KOPT-K1 (cell line): Measurements from ENCODE around the gene TPST1.
"Not testable (repeated sequence)": the region's sequence is repeated elsewhere in the genome, so short reads cannot be mapped to it uniquely, and the experiment has no call there.

ENCODE experiments used
- H3K27ac ChIP-seq: fragments of 200-600 bp; sonication (generic); 2 replicates; pipeline ENCODE4 v1.5.1; 2016; ENCODE audit warnings: antibody characterized with exemption, mild to moderate bottlenecking, low read depth, low read length; ENCODE audit not compliant: poor library complexity, severe bottlenecking
- H3K36me3 ChIP-seq: fragments of 200-600 bp; sonication (generic); 2 replicates; pipeline ENCODE4 v1.5.1; 2017; ENCODE audit warnings: antibody characterized with exemption, mild to moderate bottlenecking, low read length, moderate library complexity; ENCODE audit not compliant: insufficient read depth
- H3K9me3 ChIP-seq: fragments of 200-600 bp; sonication (generic); 2 replicates; pipeline ENCODE4 v1.5.1; 2017; ENCODE audit warnings: antibody characterized with exemption, low read length, mild to moderate bottlenecking; ENCODE audit not compliant: insufficient read depth, poor library complexity, severe bottlenecking

The TPST1 gene

DNA sequence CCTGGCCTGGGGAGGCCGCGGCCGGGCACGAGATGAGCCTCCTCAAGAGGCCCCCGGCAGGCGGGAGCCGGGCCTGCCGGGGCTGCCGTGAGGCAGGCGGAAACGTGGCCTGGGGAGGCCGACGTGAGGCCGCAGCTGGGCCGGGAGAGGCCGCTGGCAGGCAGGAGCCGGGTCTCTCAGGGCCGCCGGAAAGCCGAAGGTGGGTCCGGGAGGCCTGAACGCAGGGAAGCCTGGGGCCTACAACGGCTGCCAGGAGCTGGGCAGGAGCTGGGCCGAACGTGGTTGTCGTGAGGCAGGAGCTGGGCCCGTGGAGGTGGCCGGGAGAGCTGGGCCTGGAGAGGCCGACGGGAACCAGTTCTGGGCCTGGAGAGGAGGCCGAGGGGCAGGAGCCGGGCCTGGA is 171.9 kb downstream of the TPST1 start:
- Histone ChIP-seq H3K9me3 (no peaks in the 10 kb centered on the region), H3K27ac (no peak overlapping the region), H3K36me3 (no peaks in the 10 kb centered on the region)

GRCh38 chr7:66377714-66378113 is 172.6 kb downstream of the TPST1 start:
- no peaks in the 10 kb centered on the region for H3K36me3 ChIP-seq
- H3K27ac ChIP-seq: no peak overlapping the region
- H3K9me3 ChIP-seq: no peaks in the 10 kb centered on the region

GRCh38 chr7:66379542-66380160 is 174.5 kb downstream of the TPST1 start:
- no peak overlapping the region for H3K27ac ChIP-seq
- no peaks in the 10 kb centered on the region for H3K36me3 ChIP-seq
- no peaks in the 10 kb centered on the region for H3K9me3 ChIP-seq

DNA sequence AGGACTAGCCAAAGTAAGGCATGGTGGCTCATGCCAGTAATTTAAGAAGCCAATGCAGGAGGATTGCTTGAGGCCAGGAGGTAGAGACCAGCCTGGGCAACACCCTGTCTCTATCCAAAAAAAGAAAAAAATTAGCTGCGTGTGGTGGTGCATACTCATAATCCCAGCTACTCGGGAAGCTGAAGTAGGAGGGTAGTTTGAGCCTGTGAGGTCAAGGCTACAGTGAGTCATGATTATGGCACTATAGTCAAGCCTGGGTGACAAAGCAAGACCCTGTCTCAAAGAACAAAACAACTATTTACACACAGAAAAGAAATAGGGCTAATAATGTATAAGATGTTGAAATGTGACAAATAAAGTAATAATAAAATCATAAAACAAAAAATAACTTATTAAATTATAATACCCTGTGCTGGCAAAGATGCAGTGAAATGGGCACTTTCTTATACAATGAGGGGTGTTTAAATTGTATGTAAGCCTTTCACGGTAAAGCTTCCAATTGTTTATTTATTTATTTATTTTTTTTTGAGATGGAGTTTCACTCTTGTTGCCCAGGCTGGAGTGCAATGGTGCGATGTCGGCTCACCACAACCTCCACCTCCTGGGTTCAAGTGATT is 175.2 kb downstream of the TPST1 start:
- Histone ChIP-seq H3K36me3 (no peaks in the 10 kb centered on the region), H3K9me3 (no peaks in the 10 kb centered on the region), H3K27ac (no peak overlapping the region)

DNA sequence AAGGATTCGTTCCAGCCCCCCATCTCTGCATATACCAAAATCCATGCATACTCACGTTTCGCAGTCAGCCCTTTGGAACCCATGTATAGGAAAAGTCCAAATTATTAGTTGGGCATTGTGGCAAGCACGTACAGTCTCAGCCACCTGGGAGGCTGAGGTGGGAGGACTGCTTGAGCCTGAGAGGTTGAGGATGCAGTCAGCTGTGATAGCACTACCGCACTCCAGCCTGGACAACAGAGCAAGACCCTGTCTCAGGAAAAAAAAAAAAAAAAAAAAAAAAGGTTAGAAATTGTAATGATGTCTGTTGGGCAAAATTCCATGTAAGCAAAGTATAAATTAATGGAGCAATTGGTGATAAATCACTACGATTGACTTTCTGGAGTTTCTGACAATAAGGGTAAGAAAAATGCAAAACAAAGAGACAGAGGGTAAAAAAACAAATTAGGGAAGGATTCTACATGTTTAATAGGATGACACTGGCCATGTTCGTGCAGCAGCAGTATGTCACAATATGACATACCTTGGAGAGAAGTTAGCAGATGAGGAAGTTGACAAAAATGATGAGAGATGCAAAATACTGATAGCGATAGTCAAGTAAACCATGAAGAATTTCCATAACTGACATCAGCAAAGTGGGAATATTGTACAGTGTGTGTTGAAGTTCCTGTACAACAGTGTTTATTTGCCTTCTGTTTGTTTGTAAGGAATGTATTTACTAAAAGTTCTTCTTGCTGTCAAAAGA is 177.2 kb downstream of the TPST1 start:
- not testable (repeated sequence) for H3K36me3 ChIP-seq, H3K9me3 ChIP-seq, H3K27ac ChIP-seq

DNA sequence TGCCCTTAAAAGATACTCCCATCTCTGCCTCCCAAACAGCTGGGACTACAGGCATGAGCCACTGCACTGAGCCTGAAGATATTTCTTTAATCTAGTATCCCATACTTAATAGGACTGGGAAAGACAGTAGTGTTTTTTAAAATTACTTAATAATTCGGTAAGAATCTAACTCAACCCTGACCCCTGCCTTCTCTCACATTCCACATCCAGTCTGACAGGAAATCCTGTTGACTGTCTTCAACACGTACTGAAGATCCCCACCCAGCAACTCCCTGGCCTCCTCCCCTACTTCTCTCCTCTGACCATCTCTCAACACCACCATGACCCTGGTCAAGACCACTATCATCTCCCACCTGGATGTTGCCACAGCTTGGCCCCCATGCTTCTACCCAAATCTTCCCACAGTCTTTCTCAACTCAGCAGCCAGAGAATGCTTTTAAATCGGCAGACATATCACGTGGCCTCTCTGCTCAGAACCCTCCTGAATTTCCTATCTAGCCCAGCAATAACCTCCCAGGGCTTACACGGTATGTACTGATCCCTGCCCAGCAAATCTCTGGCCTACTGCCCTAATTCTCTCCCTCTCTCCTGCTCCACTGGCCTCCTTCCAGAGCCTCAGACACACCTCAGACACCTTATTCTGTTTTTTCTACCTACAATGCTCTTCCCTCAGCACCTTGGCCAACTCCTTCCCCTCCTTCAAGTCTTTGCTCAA is 180.2 kb downstream of the TPST1 start:
- H3K27ac ChIP-seq, H3K36me3 ChIP-seq, H3K9me3 ChIP-seq: not testable (repeated sequence)

GRCh38 chr7:66395128-66395571 is 190.0 kb downstream of the TPST1 start:
- H3K9me3 ChIP-seq, H3K36me3 ChIP-seq, H3K27ac ChIP-seq: not testable (repeated sequence)

DNA sequence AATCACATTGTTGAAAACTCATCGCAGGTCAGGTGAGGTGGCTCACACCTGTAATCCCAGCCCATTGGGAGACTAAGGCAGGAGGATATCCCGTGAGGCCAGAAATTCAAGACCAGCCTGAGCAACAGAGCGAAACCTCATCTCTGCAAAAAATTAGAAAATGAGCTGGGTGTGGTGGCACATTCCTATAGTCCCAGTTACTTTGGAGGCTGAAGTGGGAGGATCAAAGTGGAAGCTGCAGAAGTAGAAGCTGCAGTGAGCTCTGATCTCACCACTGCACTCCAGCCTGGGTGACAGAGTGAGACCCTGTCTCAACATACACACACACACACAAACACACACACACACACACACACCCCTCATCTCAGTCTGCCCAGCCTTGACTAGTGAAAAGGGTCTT is 190.9 kb downstream of the TPST1 start:
- not testable (repeated sequence) for H3K27ac ChIP-seq, H3K36me3 ChIP-seq, H3K9me3 ChIP-seq

GRCh38 chr7:66398841-66399240 is 193.7 kb downstream of the TPST1 start:
- not testable (repeated sequence) for H3K36me3 ChIP-seq, H3K27ac ChIP-seq, H3K9me3 ChIP-seq

GRCh38 chr7:66399566-66399965 is 194.4 kb downstream of the TPST1 start:
- Histone ChIP-seq H3K9me3 (no peaks in the 10 kb centered on the region), H3K36me3 (no peaks in the 10 kb centered on the region), H3K27ac (no peak overlapping the region)

GRCh38 chr7:66400400-66400799 is 195.3 kb downstream of the TPST1 start:
- no peaks in the 10 kb centered on the region for H3K36me3 ChIP-seq
- no peaks in the 10 kb centered on the region for H3K9me3 ChIP-seq
- no peak overlapping the region for H3K27ac ChIP-seq

GRCh38 chr7:66401126-66401525 is 196.0 kb downstream of the TPST1 start:
- not testable (repeated sequence) for H3K27ac ChIP-seq

GRCh38 chr7:66401932-66402331 is 196.8 kb downstream of the TPST1 start:
- not testable (repeated sequence) for H3K9me3 ChIP-seq, H3K36me3 ChIP-seq, H3K27ac ChIP-seq

More at GRCh38 chr7:66401126-66401525, 196.0 kb downstream of the TPST1 start:
- not testable (repeated sequence) for H3K36me3 ChIP-seq, H3K9me3 ChIP-seq

DNA sequence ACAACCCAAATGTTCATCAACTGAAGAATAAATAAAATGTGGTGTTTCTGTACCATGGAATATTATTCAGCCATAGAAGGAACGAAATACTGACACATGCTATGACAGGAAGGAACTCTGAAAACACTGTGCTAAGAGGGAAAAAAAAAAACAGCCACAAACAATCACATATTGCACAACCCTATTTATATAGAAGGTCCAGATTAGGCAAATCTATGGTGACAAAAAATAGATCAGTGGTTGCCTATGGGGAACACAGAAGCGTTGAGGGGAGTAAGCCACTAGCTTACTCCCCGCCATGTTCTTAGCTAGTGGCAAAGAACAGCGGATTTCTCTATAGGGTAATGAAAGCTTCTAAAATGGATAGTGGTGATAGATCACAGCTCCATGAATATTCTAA is 198.4 kb downstream of the TPST1 start:
- H3K27ac ChIP-seq: no peak overlapping the region

GRCh38 chr7:66409493-66409892 is 204.4 kb downstream of the TPST1 start:
- Histone ChIP-seq H3K36me3 (no peaks in the 10 kb centered on the region; the same call in 1 of the 2 replicates), H3K27ac (no peak overlapping the region), H3K9me3 (no peaks in the 10 kb centered on the region)

More for the DNA sequence above, 198.4 kb downstream of the TPST1 start:
- Histone ChIP-seq H3K36me3 (no peaks in the 10 kb centered on the region), H3K9me3 (no peaks in the 10 kb centered on the region)
